K562 (cell line): ENCODE measurements around the gene GART. TPM values are rescaled to one million over a fixed set of nuclear protein-coding genes. Genes with fewer than 3 reads are reported as not detected.

Experiments used
- ARHGAP35 ChIP-seq: fragments of 450-650 bp; IDR thresholded peaks from 2 replicates; pipeline ENCODE4 v1.6.1; 2018; ENCODE audit not compliant: partially characterized antibody
- ETS2 ChIP-seq: IDR thresholded peaks from 2 replicates; pipeline ENCODE4 v1.6.1; 2016; ENCODE audit warnings: borderline replicate concordance, missing genetic modification characterization, mild to moderate bottlenecking, moderate library complexity, missing compliant biosample characterization; ENCODE audit not compliant: poor library complexity, severe bottlenecking
- FOXM1 ChIP-seq, 2 experiments: fragments of 450-650 bp in 1 of 2; sonication (generic) in 1 of 2; formaldehyde crosslinking in 1 of 2; IDR thresholded peaks; 2 replicates each; pipeline versions ENCODE4 v1.6.1 to v1.9.0; 2017 to 2022; ENCODE audit warnings: low read depth in 2 of 2, mild to moderate bottlenecking in 2 of 2, missing genetic modification reagents in 1 of 2, moderate library complexity in 1 of 2
- JUNB ChIP-seq: fragments of 450-650 bp; formaldehyde crosslinking; conservative IDR thresholded peaks from 2 replicates; pipeline ENCODE4 v1.4.0; 2020; ENCODE audit warnings: mild to moderate bottlenecking
- L3MBTL2 ChIP-seq: fragments of 450-650 bp; IDR thresholded peaks from 2 replicates; pipeline ENCODE4 v1.6.1; 2016; ENCODE audit warnings: mild to moderate bottlenecking, moderate library complexity
- PRPF4 ChIP-seq: fragments of 200-400 bp; formaldehyde crosslinking; IDR thresholded peaks from one replicate; pipeline ENCODE4 v1.6.1; 2017; ENCODE audit warnings: low read length, low read depth, mild to moderate bottlenecking; ENCODE audit not compliant: insufficient read depth, poor library complexity, severe bottlenecking
- RBBP5 ChIP-seq: fragments of 200-600 bp; sonication (generic); IDR thresholded peaks from 2 replicates; pipeline ENCODE4 v1.6.1; 2012; ENCODE audit warnings: borderline replicate concordance, mild to moderate bottlenecking, low read length, control low read depth, inconsistent platforms; ENCODE audit not compliant: insufficient read depth, poor library complexity, severe bottlenecking
- RBM39 ChIP-seq: fragments of 200-400 bp; formaldehyde crosslinking; optimal IDR thresholded peaks from 2 replicates; pipeline ENCODE3; 2018; ENCODE audit warnings: low read depth, low read length
- SPI1 ChIP-seq: IDR thresholded peaks from 2 replicates; pipeline ENCODE4 v1.6.1; 2011; ENCODE audit warnings: low read depth, low read length, control low read depth, borderline replicate concordance
- TARDBP ChIP-seq: fragments of 450-650 bp; IDR thresholded peaks from 2 replicates; pipeline ENCODE4 v1.6.1; 2016
- TFE3 ChIP-seq: fragments of 450-650 bp; formaldehyde crosslinking; IDR thresholded peaks from 2 replicates; pipeline ENCODE4 v1.4.0; 2020; ENCODE audit warnings: mild to moderate bottlenecking, mixed read lengths
- ZFX ChIP-seq: sonication (generic); formaldehyde crosslinking; IDR thresholded peaks from 2 replicates; pipeline ENCODE4 v1.8.0; 2022; ENCODE audit warnings: mild to moderate bottlenecking, missing genetic modification reagents, moderate library complexity
- ZKSCAN8 ChIP-seq: fragments of 200-800 bp; sonication (Bioruptor generic); IDR thresholded peaks from 2 replicates; pipeline ENCODE4 v1.6.1; 2016; ENCODE audit warnings: missing genetic modification characterization, missing compliant biosample characterization
- ZNF445 ChIP-seq: fragments of 250-450 bp; sonication (Bioruptor Pico); IDR thresholded peaks from 2 replicates; pipeline ENCODE4 v1.4.0; 2020; ENCODE audit warnings: low read depth, mild to moderate bottlenecking, moderate library complexity
- ZNF57 ChIP-seq: fragments of 450-650 bp; formaldehyde crosslinking; IDR thresholded peaks from 2 replicates; pipeline ENCODE4 v1.4.0; 2020; ENCODE audit warnings: mild to moderate bottlenecking, moderate library complexity
- ZNF644 ChIP-seq: fragments of 200-800 bp; sonication (Bioruptor generic); IDR thresholded peaks from 2 replicates; pipeline ENCODE4 v1.6.1; 2016; ENCODE audit warnings: low read depth, missing genetic modification characterization, missing compliant biosample characterization
- ZNF830 ChIP-seq: fragments of 250-450 bp; sonication (Bioruptor Pico); IDR thresholded peaks from 2 replicates; pipeline ENCODE4 v1.5.0; 2021; ENCODE audit warnings: mild to moderate bottlenecking
- polyA plus RNA-seq, 8 experiments: library from polyadenylated mRNA; depleted of rRNA in 4 of 8; stranded (reverse) in 5 of 8; unstranded in 3 of 8; fragments of >200 nt; fragmentation: Nextera tagmentation in 2 of 8; fragmentation: Illumina TruSeq in 1 of 8; extraction: Ambion mirVana in 2 of 8; extraction: Trizol in 1 of 8; gene quantifications; 2 replicates each; pipeline versions ENCODE4 v1.2.1 to v1.2.3, GENCODE V29; 2011 to 2014; ENCODE audit warnings: inconsistent platforms in 1 of 8, missing spikeins in 1 of 8
- total RNA-seq, 7 experiments: library from RNA; depleted of rRNA in 6 of 7; stranded (reverse); fragments of >200 nt in 6 of 7; fragmentation: Illumina TruSeq in 2 of 7; extraction: Trizol in 2 of 7; gene quantifications; 2 replicates each; pipeline versions ENCODE4 v1.2.1 to v1.2.3, GENCODE V29; 2011 to 2021; ENCODE audit warnings: low replicate concordance in 1 of 7

Gene GART
- total and polyA plus RNA-seq, 9 of the 15 experiments (the other 6 are each of a cell fraction or from before 2014, with no cell fraction given) = 141 to 429 (median 349) TPM

- peak; percentile 85 for TF ChIP-seq PRPF4
- TF ChIP-seq TARDBP = no peak
- TF ChIP-seq L3MBTL2 = peak; percentile 90
- 0 out of 2 replicates have a peak, but pooled peaks have one; percentile 1 for TF ChIP-seq SPI1
- no peak for TF ChIP-seq RBBP5
- no peak for TF ChIP-seq ETS2 (tag)
- no peak for TF ChIP-seq FOXM1 (IDR thresholded peaks at IDR 0.05; ENCODE audit: low read depth)
- peak; percentile 83; the same call in 1 of the 2 replicates for TF ChIP-seq FOXM1 (CRISPR knock-in tag; IDR thresholded peaks at IDR 0.05; ENCODE audit: low read depth)
- 0 out of 2 replicates have a peak, but pooled peaks have one; percentile 46 for TF ChIP-seq ZNF830 (CRISPR knock-in tag)
- no peak for TF ChIP-seq JUNB (CRISPR knock-in tag)
- no peak for TF ChIP-seq ARHGAP35
- TF ChIP-seq TFE3 (CRISPR knock-in tag) = peak; percentile 31; the same call in 1 of the 2 replicates
- TF ChIP-seq ZFX (CRISPR knock-in tag) = no peak; the same call in 1 of the 2 replicates
- no peak; the same call in 1 of the 2 replicates for TF ChIP-seq ZKSCAN8 (CRISPR knock-in tag)
- no peak for TF ChIP-seq RBM39
- TF ChIP-seq ZNF644 (tag) = no peak; the same call in 1 of the 2 replicates
- TF ChIP-seq ZNF57 (CRISPR knock-in tag) = no peak
- no peak for TF ChIP-seq ZNF445 (CRISPR knock-in tag)
Measured at GRCh38 chr21:33541756-33542639, at the start of gene GART (continued).
